ENCODE data around the gene SH3RF3. TPM values are rescaled to one million over a fixed set of nuclear protein-coding genes. Genes with fewer than 3 reads are reported as not detected.

The SH3RF3 gene
- total and polyA plus RNA-seq, 9 of the 15 experiments (the other 6 are each of a cell fraction or from before 2014, with no cell fraction given), result 0.02 TPM; not detected in 8

- no peak for ATAC-seq
- TF ChIP-seq SUPT5H (IDR thresholded peaks at IDR 0.05), result no peak
- TF ChIP-seq ZNF133 (CRISPR knock-in tag; IDR thresholded peaks at IDR 0.05), result no peak
- no peak for TF ChIP-seq SMARCC2 (IDR thresholded peaks at IDR 0.05; ENCODE audit: low read depth)
- no peak for TF ChIP-seq RUNX1 (IDR thresholded peaks at IDR 0.05; ENCODE audit: low read depth)
- TF ChIP-seq, protein P1, sequence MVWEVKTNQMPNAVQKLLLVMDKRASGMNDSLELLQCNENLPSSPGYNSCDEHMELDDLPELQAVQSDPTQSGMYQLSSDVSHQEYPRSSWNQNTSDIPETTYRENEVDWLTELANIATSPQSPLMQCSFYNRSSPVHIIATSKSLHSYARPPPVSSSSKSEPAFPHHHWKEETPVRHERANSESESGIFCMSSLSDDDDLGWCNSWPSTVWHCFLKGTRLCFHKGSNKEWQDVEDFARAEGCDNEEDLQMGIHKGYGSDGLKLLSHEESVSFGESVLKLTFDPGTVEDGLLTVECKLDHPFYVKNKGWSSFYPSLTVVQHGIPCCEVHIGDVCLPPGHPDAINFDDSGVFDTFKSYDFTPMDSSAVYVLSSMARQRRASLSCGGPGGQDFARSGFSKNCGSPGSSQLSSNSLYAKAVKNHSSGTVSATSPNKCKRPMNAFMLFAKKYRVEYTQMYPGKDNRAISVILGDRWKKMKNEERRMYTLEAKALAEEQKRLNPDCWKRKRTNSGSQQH (CRISPR knock-in tag; IDR thresholded peaks at IDR 0.05), result no peak
- TF ChIP-seq MXI1 (IDR thresholded peaks at IDR 0.05; ENCODE audit: low read depth, low read length), result no peak
- no peak for TF ChIP-seq DMBX1 (CRISPR knock-in tag; IDR thresholded peaks at IDR 0.05; ENCODE audit: borderline replicate concordance)
- no peaks in the 10 kb centered on the region for H3K9me3 ChIP-seq (replicated peaks; ENCODE audit: control insufficient read depth, insufficient read depth, low read depth, low read length)
- H3K27ac ChIP-seq (ENCODE audit: extremely low read depth, low read depth, low read length), result no peak overlapping the region
- intact Hi-C loops (cut with micrococcal nuclease), result no loop called here
- no peak for FAIRE-seq
- 0% methylated on average over 3 of the region's 3 CpGs for WGBS (ENCODE audit: insufficient coverage, low coverage, missing lambda C conversion rate)
- ChIA-PET CTCF (ENCODE audit: low intra/inter-chr PET ratio) (no interaction called here), POLR2A (no interaction called here)
- peaks cover 3 to 73% of the 10 kb centered on the region in 2 experiments; a peak in 4 of 5 replicates for H3K27me3 ChIP-seq (ENCODE audit: control insufficient read depth in 2 of 2, insufficient read depth in 2 of 2, low read length in 2 of 2)
- BruUV-seq (replicated peaks), result no TSS peak
- no peaks in the 10 kb centered on the region for H3K79me2 ChIP-seq (ENCODE audit: control insufficient read depth, insufficient read depth, low read length)
- in situ Hi-C loops (cut with MboI), result no loop called here
- no peaks in the 10 kb centered on the region for H3K9me1 ChIP-seq (ENCODE audit: control insufficient read depth, insufficient read depth, low read length)
- H4K20me1 ChIP-seq (replicated peaks; ENCODE audit: control insufficient read depth, insufficient read depth, low read length), result peaks cover 4% of the 10 kb centered on the region
- H3K36me3 ChIP-seq (ENCODE audit: control insufficient read depth, insufficient read depth, low read length), result no peaks in the 10 kb centered on the region
- H3K4me1 ChIP-seq (replicated peaks in 1 of 2; ENCODE audit: control insufficient read depth in 2 of 2, insufficient read depth in 2 of 2, low read length in 2 of 2), result no peaks in the 10 kb centered on the region
- H3K4me3 ChIP-seq, result no peak overlapping the region
- DNase-seq (ENCODE audit: extremely low read depth in 1 of 4, low spot score in 3 of 4), result no peak
- H2AFZ ChIP-seq (ENCODE audit: low read depth, low read length), result no peak overlapping the region
- no peak overlapping the region for H3K4me2 ChIP-seq (ENCODE audit: insufficient read depth, low read length)
- no peak overlapping the region for H3K9ac ChIP-seq (ENCODE audit: insufficient read depth in 1 of 2, low read depth in 2 of 2, low read length in 2 of 2)
These were observed 272.4 kb downstream of the SH3RF3 start for GRCh38 chr2:109401370-109401769.
